Subcutaneous adipose tissue (tissue), 4 donors: ENCODE results near the gene FMNL1. TPM values are rescaled to one million over a fixed set of nuclear protein-coding genes. Genes with fewer than 3 reads are reported as not detected.

ENCODE experiments used
- CTCF ChIP-seq: fragments of 450-650 bp; IDR thresholded peaks from one replicate; pipeline ENCODE4 v1.5.1; 2016; ENCODE audit warnings: low read depth, mild to moderate bottlenecking, control low read depth, antibody characterized with exemption, moderate library complexity
- total RNA-seq, 4 donors: library from RNA; depleted of rRNA; stranded (reverse); fragments of >200 nt; gene quantifications; one replicate each; pipeline ENCODE4 v1.1.0, GENCODE V29; 2016

The FMNL1 gene
- total RNA-seq, 4 donors from 2014 or later: 14.3 to 39.9 (median 28.9) TPM

GRCh38 chr17:45291171-45291805 lies 69.6 kb downstream of the FMNL1 start:
- no peak for TF ChIP-seq CTCF

- no peak for TF ChIP-seq CTCF
Observed at GRCh38 chr17:45292696-45293412, 71.2 kb downstream of the FMNL1 start.

GRCh38 chr17:45293413-45294211 lies 71.9 kb downstream of the FMNL1 start:
- TF ChIP-seq CTCF: no peak

GRCh38 chr17:45294506-45294905 lies 72.8 kb downstream of the FMNL1 start:
- no peak for TF ChIP-seq CTCF

- TF ChIP-seq CTCF: no peak
Observed at GRCh38 chr17:45296003-45296832, 74.5 kb downstream of the FMNL1 start.

- no peak for TF ChIP-seq CTCF
Observed at GRCh38 chr17:45296833-45297124, 75.1 kb downstream of the FMNL1 start.

Other genes starting within 250 kb of the FMNL1 start
- 10 to 100 TPM; 19.7 to 44.5 (median 29.8) TPM for gene DCAKD, start 170.3 kb upstream of the FMNL1 start, total RNA-seq
- gene NMT1, start 160.6 kb upstream of the FMNL1 start, total RNA-seq: 10 to 100 TPM; 64.7 to 99.8 (median 80.6) TPM
- gene PLCD3, start 89.4 kb upstream of the FMNL1 start, total RNA-seq: 10 to 100 TPM in 3 of 4 donors, 1 to 10 TPM in 1; 5.9 to 48.0 (median 31.6) TPM
- gene ACBD4, start 86.2 kb upstream of the FMNL1 start, total RNA-seq: 10 to 100 TPM in 2 of 4 donors, 1 to 10 TPM in 2; 5.1 to 23.4 (median 9.5) TPM
- gene HEXIM1, start 73.4 kb upstream of the FMNL1 start, total RNA-seq: 10 to 100 TPM; 14.5 to 20.5 (median 16.1) TPM
- gene HEXIM2, start 60.0 kb upstream of the FMNL1 start, total RNA-seq: 10 to 100 TPM in 2 of 4 donors, 1 to 10 TPM in 2; 3.4 to 10.4 (median 8.8) TPM
- gene SPATA32, start 40.2 kb downstream of the FMNL1 start, total RNA-seq: not detected
- 1 to 10 TPM; 4.7 to 6.8 (median 6.1) TPM for gene MAP3K14, start 95.1 kb downstream of the FMNL1 start, total RNA-seq
- 10 to 100 TPM; 10.1 to 30.3 (median 18.9) TPM for gene ARHGAP27, start 211.0 kb downstream of the FMNL1 start, total RNA-seq